Breast epithelium (tissue), 4 donors: Measurements from ENCODE around the gene ARHGEF28. TPM values are rescaled to one million over a fixed set of nuclear protein-coding genes. Genes with fewer than 3 reads are reported as not detected.

ENCODE experiments used
- DNase-seq, 2 donors: peaks; one replicate each; pipeline ENCODE4 v3.0.0-alpha.2; 2019; ENCODE audit warnings: low spot score in 2 of 2
- H3K27ac ChIP-seq, 2 donors: fragments of 200-600 bp; sonication (generic) in 1 of 2; one replicate each; pipeline ENCODE4 v1.5.1; 2016 to 2019; ENCODE audit warnings: mild to moderate bottlenecking in 1 of 2
- H3K27me3 ChIP-seq, 2 donors: fragments of 200-600 bp; sonication (generic) in 1 of 2; one replicate each; pipeline versions ENCODE4 v1.5.1 to v1.6.0; 2017 to 2019; ENCODE audit warnings: control low read depth in 1 of 2, mild to moderate bottlenecking in 1 of 2
- H3K36me3 ChIP-seq: fragments of 200-600 bp; one replicate; pipeline ENCODE4 v1.5.1; 2019
- H3K4me1 ChIP-seq, 2 donors: fragments of 200-600 bp; sonication (generic); one replicate each; pipeline ENCODE4 v1.5.1; 2016 to 2019; ENCODE audit warnings: control low read depth in 1 of 2
- H3K4me3 ChIP-seq, 3 donors: fragments of 200-600 bp; sonication (generic); 1 replicate in 2 of 3; 2 replicates in 1 of 3; pipeline ENCODE4 v1.5.1; 2016 to 2019; ENCODE audit warnings: mild to moderate bottlenecking in 3 of 3, moderate library complexity in 2 of 3
- H3K9me3 ChIP-seq, 2 donors: fragments of 200-600 bp; sonication (generic) in 1 of 2; one replicate each; pipeline ENCODE4 v1.5.1; 2016 to 2019; ENCODE audit warnings: control low read depth in 1 of 2
- CTCF ChIP-seq, 3 donors: fragments of 450-650 bp; IDR thresholded peaks; one replicate each; pipeline ENCODE4 v1.5.1; 2016 to 2017; ENCODE audit warnings: antibody characterized with exemption in 3 of 3, mild to moderate bottlenecking in 3 of 3, moderate library complexity in 3 of 3
- POLR2A ChIP-seq: fragments of 450-650 bp; IDR thresholded peaks from one replicate; pipeline ENCODE4 v1.6.1; 2016; ENCODE audit warnings: antibody characterized with exemption, mild to moderate bottlenecking, moderate library complexity
- POLR2AphosphoS5 ChIP-seq, 3 donors: sonication (generic); formaldehyde crosslinking; IDR thresholded peaks; one replicate each; pipeline ENCODE4 v1.6.1; 2017; ENCODE audit warnings: antibody characterized with exemption in 3 of 3
- intact Hi-C: fragments of 100-400 bp; cut with DNase I; formaldehyde crosslinking; loops from one replicate; pipeline ENCODE4 v1.15.1; 2023; ENCODE audit warnings: low total_unique reads
- total RNA-seq, 3 donors: library from RNA; depleted of rRNA; stranded (reverse); fragments of >200 nt; gene quantifications; one replicate each; pipeline ENCODE4 v1.1.0, GENCODE V29; 2016

Gene ARHGEF28
- total RNA-seq, 3 donors from 2014 or later: 11.4 to 65.4 (median 31.5) TPM

DNA sequence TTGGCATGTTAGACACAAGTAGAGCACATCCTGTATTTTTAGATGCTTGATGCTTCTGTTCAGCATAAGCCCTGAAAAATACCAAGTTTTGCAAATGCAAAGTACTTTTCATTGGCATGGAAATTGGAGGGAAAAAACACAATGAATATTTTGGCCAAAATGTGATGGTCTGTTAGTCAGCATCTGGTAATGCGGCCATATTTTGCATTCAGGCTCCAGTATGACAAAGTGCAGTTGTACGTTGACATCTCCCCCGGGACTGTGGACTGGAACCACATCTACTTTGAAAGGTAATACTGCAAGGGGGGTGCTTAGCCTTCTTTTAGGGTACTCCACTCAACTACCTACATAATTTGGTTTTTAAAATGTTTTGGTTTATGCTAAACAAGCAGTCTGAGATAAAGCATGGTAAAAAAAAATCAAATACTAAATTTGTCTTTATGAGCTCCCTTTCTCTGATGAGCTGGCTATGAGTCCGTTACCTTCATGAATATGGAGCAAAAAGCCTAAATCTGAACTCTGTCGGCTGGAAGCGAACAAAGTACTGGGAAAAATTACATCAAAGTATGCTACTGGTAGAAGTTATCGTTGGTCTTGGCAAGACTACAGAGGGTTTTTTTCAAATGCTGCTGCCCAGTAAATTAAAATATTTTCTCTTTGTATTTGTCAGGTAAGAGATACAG, 297.0 kb downstream of the ARHGEF28 start:
- no peak for DNase-seq
- Histone ChIP-seq H3K27ac (no peak overlapping the region), H3K9me3 (no peaks in the 10 kb centered on the region), H3K4me1 (peaks cover 0 to 5% of the 10 kb centered on the region in 2 donors), H3K27me3 (no peaks in the 10 kb centered on the region), H3K4me3 (no peak overlapping the region), H3K36me3 (no peaks in the 10 kb centered on the region)
- no peak for TF ChIP-seq POLR2AphosphoS5 (IDR thresholded peaks at IDR 0.05)
- no peak for TF ChIP-seq POLR2A
- TF ChIP-seq CTCF (IDR thresholded peaks at IDR 0.05): no peak
- intact Hi-C loops: no loop called here

GRCh38 chr5:73928476-73929070, 302.6 kb downstream of the ARHGEF28 start:
- Histone ChIP-seq H3K27me3 (no peaks in the 10 kb centered on the region), H3K36me3 (no peaks in the 10 kb centered on the region), H3K9me3 (no peaks in the 10 kb centered on the region), H3K27ac (no peak overlapping the region), H3K4me3 (no peak overlapping the region), H3K4me1 (no peaks in the 10 kb centered on the region)
- intact Hi-C loops: no loop called here
- TF ChIP-seq POLR2AphosphoS5 (IDR thresholded peaks at IDR 0.05): no peak
- TF ChIP-seq POLR2A: no peak
- TF ChIP-seq CTCF (IDR thresholded peaks at IDR 0.05): no peak
- no peak for DNase-seq

GRCh38 chr5:73935719-73936118, 309.7 kb downstream of the ARHGEF28 start:
- no peaks in the 10 kb centered on the region for H3K27me3 ChIP-seq
- H3K27ac ChIP-seq: no peak overlapping the region
- no peaks in the 10 kb centered on the region for H3K4me1 ChIP-seq
- H3K36me3 ChIP-seq: no peaks in the 10 kb centered on the region
- TF ChIP-seq POLR2AphosphoS5 (IDR thresholded peaks at IDR 0.05) (no peak), POLR2A (no peak), CTCF (IDR thresholded peaks at IDR 0.05) (no peak)
- no peak overlapping the region for H3K4me3 ChIP-seq
- H3K9me3 ChIP-seq: no peaks in the 10 kb centered on the region
- intact Hi-C loops: no loop called here
- no peak for DNase-seq

GRCh38 chr5:73938280-73938937, 312.4 kb downstream of the ARHGEF28 start:
- DNase-seq: peak in 1 of 2 donors; percentile 67
- no peaks in the 10 kb centered on the region for H3K36me3 ChIP-seq
- peak in 1 of 3 donors; percentile 36 for TF ChIP-seq POLR2AphosphoS5 (IDR thresholded peaks at IDR 0.05)
- TF ChIP-seq POLR2A: no peak
- TF ChIP-seq CTCF (IDR thresholded peaks at IDR 0.05): no peak
- H3K9me3 ChIP-seq: no peaks in the 10 kb centered on the region
- H3K4me3 ChIP-seq: peak overlapping the region in 1 of 3 donors; percentile 21
- H3K27ac ChIP-seq: peak overlapping the region; percentile 89 to 92
- intact Hi-C loops: no loop called here
- no peaks in the 10 kb centered on the region for H3K27me3 ChIP-seq
- H3K4me1 ChIP-seq: no peaks in the 10 kb centered on the region

GRCh38 chr5:73938938-73939320, 312.9 kb downstream of the ARHGEF28 start:
- Histone ChIP-seq H3K36me3 (no peaks in the 10 kb centered on the region), H3K9me3 (no peaks in the 10 kb centered on the region)
- no peak for DNase-seq

More at GRCh38 chr5:73938938-73939320, 312.9 kb downstream of the ARHGEF28 start:
- Histone ChIP-seq H3K27ac (peak overlapping the region; percentile 60 to 92), H3K4me3 (no peak overlapping the region), H3K4me1 (no peaks in the 10 kb centered on the region), H3K27me3 (no peaks in the 10 kb centered on the region)
- intact Hi-C loops: no loop called here
- TF ChIP-seq POLR2AphosphoS5 (IDR thresholded peaks at IDR 0.05) (no peak), CTCF (IDR thresholded peaks at IDR 0.05) (no peak), POLR2A (no peak)
